Posterior cingulate gyrus (tissue), 11 donors: ENCODE data around the gene SOCS1.
"Not testable (repeated sequence)": the region's sequence is repeated elsewhere in the genome, so short reads cannot be mapped to it uniquely, and the experiment has no call there.

Experiments used
- DNase-seq, 10 donors: peaks; one replicate each; pipeline versions ENCODE4 v3.0.0 to v3.0.0-alpha.2; 2020 to 2021; ENCODE audit warnings: mixed read lengths in 3 of 10
- intact Hi-C: fragments of 100-400 bp; cut with DNase I; formaldehyde crosslinking; loops from one replicate; pipeline ENCODE4 v1.15.1; 2023

The SOCS1 gene

DNA sequence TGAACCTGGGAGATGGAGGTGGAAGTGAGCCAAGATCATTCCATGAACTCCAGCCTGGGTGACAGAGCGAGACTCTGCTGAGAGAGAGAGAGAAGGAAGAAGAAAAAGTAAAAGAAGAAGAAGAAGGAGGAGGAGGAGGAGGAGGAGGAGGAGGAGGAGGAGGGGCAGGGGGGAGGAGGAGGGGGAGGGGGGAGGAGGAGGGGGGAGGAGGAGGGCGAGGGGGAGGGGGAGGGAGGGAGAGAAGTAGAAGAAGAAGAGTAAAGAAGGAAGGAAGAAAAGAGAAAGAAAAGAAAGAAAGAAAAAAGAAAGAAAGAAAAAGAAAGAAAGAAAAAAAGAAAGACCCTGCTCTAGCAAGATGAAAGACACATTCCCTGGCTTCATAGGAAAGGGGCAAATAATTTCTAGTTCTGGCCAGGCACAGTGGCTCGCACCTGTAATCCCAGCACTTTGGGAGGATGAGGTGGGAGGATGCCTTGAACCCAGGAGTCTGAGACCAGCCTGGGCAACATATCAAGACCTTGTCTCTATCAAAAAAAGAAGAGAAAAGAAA, 23.6 kb downstream of the SOCS1 start:
- intact Hi-C loops, result no loop called here

DNA sequence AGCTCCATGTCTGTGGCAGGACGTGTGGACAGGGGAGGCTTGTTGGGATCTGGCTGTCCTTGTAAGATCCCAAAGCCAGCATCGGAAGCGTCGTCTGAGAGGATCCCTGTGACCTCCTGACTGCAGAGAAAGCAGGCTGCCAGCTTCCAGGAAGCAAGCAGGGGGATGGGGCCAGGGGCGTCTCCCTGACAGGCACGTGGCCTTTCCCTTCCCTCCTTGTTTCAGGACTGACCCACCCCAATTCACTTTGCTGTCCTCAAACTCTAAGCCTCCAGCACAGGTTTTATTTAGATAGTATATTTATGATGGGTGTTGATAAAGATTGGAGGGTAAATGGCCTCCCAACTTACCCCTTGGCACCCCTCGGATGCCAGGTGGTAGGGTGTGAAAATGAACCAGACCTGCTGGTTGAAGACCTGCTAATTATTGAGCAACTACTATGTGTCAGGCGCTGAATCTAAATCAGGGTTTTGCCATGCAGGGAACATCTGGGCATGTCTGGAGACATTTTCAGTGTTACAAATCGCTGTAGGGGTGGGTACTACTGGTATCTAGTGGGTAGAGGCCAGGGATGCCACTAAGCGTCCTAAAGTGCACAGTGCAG, 24.5 kb downstream of the SOCS1 start:
- peak in 1 of 10 donors; percentile 77 for DNase-seq

More for the DNA sequence above, 23.6 kb downstream of the SOCS1 start:
- no peak for DNase-seq

DNA sequence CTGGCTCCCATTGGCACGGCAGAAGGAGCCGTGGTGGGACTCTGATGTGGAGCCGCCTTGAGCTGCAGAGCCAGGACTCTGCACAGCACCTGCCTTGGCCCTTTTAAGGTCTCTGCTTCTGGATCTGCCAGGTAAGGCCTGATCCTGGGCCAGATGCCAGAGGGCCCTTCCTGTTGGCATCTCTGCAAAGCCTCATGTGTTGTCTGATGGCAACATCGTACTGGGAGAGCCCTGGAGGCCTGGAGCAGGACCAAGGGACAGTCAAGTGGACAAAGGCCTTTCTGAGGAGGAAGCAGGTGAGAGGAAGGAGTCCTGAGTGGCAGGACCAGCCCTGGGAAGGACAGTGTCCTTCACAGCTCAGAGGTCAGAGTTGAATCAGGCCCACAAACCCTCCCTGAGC, 26.1 kb downstream of the SOCS1 start:
- intact Hi-C loops, result no loop called here
- DNase-seq, result peak in 1 of 10 donors; percentile 50

More for the DNA sequence above, 24.5 kb downstream of the SOCS1 start:
- intact Hi-C loops, result no loop called here

DNA sequence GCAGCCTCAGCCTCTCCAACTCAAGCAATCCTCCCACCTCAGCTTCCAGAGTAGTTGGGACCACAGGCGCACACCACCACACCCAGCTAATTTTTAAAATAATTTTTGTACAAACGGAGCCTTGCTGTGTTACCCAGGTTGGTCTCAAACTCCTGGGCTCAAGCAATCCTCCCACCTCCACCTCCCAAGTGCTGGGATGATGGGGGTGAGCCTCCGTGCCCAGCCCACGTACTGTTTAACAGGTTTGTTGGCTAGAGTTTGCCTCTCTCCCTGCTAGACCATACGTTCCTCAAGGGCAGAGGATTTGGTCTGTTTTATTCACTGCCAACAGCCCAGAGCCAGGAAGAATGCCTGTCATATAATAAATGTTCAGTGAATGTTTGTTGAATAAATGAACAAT, 26.6 kb downstream of the SOCS1 start:
- no peak for DNase-seq
- intact Hi-C loops, result no loop called here

DNA sequence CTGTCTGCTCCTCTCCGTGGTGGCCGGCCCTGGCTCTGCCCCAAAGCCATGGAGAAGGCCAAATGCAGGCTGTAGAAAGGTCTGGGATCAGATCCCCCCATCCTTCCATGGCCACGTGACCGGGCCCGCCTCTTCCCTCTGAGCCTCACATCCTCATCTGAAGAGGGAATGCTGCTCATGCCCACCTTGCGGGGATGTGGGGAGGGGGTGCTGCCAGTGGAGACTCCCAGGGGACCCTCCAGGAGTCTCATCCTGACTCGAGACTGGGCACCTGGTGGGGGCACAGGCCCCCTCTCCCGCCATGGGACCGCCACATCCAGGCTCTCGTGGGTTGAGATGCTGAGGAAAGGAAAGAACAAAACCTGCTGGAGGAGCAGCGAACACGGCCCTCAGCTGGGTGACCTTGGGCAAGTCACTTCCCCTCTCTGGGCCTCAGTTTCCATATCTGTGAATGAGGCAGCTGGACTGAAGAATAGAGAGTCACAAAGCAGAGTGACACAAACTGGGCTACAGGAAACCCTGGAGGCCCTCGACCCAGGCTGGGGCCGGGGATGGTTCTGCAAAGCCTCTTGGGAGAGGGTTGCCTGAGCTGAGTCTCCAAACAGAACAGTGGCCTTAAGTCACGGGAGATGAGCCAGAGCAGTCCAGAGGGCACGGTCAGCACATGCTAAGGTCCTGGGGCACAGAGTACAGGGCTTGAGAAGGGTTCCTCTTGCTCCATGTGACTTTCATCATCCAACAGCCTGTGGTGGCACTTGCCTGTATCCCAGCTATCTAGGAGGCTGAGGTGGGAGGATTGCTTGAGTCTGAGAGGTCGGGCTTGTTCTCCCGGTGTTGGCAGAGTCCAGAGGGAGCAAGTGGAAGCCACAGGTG, 30.1 kb downstream of the SOCS1 start:
- no peak for DNase-seq
- intact Hi-C loops, result no loop called here

DNA sequence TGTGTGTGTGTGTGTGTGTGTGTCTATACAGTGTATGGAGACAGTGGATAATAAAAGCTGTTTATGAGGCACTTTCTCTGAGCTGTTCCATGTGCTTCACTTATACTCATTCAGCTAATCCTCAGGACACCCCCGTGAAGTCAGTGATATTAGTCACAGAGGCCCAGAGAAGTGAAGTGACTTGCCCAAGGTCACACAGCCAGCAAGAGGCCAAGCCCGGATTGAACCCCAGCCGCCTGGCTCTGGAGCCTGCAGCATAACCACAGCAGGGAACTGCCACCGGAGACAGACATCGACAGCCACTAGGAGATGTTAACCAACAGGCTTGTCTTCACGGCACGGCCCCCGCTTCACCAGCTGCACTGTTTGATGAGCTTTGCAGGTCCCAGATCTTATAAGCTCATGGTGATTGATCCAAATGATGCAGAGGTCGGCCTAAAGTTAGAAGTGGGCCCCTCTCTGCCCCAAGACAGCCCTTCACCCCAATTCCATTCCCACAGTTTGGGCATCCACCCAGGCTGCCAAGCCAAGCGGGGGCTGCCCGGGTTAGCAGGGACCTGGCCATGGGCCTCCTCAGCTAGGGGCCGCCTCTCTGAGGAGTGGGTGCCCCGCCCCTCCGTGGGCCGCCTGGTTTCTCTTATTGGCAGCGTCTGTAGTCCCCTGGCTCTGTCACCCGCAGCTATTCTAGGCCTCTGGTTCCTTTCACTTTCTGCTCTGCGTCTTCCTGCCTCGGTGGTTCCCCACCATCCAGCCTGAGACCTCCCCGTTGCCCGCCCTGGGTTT, 30.9 kb downstream of the SOCS1 start:
- intact Hi-C loops, result no loop called here
- no peak for DNase-seq

DNA sequence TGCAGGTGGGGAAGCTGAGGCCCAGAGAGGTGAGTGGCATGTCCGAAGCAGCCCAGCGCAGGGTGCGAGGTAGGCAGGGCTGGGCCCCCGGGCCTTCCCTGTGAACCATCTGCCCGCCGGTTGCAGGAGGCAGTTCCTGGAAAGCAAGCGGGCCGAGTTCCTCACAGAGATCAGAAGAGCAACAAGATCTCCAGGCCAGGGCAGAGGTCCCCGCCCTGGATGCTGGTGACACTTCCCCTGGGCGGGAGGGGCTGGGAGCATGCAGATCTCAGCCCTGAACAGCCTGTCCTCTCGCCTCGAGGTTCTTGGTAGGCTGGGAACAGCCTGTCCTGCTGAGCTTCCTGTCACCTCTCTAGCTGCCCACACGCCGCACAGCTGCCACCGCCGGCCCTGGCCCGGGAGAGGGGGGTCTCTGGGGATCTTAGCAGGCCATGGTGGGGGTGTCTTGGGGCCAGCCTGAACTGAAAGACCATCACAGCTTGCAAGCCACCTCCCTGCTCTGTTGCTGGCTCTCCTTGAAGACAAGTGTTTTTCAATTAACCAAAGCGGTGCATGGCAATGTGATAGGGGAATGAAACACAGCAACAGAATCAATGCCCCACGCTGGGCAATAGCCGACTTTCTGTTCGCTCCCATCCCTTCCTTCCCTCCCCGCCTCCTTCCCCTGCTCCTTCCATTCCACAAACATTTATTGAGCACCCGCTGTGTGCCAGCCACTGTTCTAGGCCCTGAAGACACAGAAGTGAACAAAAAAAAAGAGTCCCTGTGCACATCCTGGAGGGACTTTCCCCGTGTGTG, 31.7 kb downstream of the SOCS1 start:
- DNase-seq, result peak in 6 of 10 donors; percentile 4 to 83 (median 19)
- intact Hi-C loops, result no loop called here

DNA sequence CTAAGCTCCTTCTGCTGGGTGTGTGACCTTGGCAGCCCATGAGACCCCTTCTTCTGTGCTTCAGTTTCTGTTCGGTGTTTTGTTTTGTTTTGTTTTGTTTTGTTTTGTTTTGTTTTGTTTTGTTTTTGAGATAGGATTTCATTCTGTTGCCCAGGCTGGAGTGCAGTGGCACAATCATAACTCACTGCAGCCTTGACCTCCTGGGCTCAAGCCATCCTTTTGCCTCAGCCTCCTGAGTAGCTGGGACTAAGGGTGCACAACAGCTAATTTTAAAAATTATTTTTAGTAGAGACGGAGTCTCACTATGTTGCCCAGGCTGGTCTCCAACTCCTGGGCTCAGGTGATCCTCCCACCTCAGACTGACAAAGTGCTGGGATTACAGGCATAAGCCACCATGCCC, 35.5 kb downstream of the SOCS1 start:
- intact Hi-C loops, DNase-seq: not testable (repeated sequence)

DNA sequence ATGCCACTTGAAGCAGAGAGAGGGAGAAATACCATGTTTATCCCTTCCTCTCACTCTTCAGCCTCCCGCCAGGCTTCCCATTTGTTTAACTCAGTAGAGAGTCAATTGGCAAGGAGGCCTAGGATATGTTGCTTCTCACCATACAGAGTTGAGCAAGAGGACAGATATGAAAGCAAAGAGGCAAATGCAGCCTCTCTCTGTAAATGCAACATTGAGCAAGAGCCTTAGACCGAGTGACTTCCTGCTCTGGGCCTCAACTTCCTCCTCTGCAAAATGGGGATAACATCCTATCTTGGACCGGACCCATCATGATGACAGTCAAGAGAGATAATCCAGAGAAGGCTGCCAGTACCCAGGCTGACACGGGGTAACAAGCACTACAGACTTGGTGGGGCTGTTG, 36.8 kb downstream of the SOCS1 start:
- no peak for DNase-seq
- intact Hi-C loops, result no loop called here

DNA sequence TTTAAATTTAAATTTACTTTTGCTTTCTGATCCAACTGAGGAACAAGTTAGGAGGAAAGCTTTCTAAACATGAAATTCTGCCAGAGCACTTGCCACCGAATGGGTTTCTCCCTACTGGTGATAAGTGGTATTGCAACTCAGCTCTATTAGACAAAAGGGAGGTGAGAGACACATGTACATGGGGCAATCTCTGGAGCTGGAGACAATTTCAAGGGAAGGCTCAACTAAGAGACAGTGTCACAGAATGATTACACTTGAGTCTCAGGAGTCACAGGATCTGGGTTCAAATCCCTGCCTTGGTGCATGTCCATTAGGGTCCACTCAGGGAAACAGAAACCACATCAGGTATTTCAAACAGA, 37.4 kb downstream of the SOCS1 start:
- no peak for DNase-seq
- intact Hi-C loops, result no loop called here

DNA sequence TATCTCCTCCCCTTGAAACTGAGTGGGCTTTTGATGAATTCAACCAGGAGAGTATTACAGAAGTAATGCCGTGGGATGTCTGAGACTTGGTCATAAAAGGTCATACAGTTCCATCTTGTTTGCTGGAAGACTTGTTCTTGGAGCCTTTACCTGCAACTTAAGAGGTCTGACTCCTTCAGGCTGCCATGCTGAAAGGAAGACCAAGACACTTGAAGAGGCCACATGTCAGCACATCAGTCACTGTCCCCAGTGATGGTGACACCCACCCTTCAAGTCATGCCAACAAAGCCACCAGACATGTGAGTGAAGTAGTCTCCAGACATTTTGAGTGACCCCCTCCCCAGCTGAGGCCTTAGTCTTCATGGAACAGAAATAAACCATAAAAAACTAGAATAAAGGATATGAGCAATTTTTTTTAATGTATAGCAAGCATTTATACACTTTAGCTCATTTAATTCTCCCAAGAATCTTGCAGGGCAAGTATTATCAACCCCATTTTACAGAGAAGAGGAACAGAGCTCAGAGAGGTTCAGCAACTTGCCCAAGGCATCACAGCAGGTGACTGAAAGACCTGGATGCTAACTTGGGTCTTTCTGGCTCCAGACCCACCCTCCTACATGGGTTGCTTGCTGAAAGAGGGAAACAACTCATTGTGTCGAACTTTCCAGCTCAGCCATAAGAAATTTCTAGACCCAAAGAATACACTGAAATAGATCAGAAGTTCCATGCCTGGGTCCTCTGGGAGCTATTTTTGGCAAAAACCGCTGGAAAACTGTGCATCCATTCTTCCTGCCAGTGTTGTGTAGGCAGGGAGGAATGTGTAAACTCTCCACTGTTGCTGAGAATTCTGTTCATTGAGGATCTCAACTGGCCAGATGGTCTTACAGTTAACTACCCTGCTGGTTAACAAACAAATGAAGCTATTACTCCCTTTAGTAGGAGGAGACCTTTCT, 38.1 kb downstream of the SOCS1 start:
- intact Hi-C loops, result no loop called here
- DNase-seq, result no peak

DNA sequence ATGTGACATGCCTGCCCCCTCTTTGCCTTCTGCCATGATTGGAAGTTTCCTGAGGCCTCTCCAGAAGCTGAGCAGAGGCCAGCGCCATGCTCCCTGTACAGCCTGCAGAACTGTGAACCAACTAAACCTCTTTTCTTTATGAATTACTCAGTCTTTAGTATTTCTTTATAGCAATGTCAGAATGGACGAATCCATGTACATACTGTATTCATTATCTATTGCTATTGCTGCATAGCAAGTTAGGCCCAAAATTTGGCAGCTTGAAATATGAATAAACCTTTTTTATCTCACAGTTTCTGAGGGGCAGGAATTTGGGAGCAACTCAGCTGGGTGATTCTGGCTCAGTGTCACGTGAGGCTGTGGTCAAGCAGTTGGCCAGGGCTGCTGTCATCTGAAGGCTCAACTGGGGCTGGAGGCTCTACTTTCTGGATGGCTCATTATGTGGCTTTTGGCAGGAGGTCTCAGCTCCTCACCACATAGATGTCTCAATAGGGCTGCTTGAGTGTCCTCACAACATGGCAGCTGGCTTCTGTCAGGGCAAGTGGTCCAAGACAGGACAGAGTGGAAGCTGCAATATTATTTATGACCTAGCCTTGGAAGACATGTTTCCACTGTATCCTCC, 40.0 kb downstream of the SOCS1 start:
- no peak for DNase-seq
- intact Hi-C loops, result no loop called here

DNA sequence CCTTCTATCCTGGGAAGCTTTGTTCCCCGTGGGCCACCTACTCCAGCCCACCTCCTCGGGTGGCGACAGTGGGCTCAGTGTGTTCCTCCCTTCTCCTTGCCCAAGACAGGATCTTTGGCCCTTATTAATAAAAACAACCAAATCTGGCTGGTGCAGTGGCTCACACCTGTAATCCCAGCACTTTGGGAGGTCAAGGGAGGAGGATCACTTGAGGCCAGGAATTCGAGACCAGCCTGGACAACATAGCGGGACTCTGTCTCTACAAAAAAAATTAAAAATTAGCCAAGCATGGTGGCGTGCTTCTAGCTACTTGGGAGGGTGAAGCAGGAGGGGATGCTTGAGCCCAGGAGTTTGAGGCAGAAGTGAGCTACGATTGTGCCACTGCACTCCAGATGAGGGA, 42.2 kb downstream of the SOCS1 start:
- DNase-seq, result no peak
- intact Hi-C loops, result no loop called here

DNA sequence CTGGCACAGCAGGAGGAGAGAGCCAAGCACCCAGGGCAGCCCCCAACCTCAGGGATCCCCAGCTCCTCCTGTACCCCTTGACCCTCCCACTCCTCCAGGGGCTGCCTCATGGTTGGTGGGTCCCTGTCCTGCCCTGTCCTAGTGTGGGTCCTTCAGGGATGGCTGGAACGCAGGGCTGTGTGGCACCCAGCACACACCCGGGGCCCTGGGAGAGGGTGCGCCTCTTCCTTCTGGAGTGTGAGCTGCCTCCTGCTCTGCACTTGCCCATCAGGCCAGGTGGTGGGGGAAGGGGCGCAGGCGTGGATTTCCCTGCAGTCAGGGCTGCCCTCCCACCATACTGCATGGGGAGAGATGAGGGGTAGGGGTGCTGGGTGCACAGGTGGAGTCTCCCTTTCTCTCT, 42.6 kb downstream of the SOCS1 start:
- no peak for DNase-seq
- intact Hi-C loops, result no loop called here

DNA sequence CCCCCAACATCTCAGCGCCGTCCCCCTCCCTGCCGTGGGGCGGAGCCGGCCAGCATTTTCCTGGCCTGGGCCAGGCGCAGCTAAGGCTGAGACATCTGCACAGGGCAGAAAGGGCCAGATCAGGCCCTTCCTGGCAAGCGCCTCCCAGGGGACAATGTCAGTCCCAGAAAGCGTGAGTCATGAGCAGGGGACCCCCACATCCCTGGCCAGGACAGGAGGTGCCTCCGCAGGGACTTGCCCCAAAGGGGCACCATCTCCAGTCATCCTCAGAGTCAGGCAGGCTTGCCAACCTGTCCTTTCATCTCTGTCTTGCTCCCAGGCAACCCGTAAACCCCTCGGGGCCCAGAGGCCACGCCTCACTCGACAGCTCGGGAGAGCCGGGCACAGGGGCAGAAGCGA, 43.2 kb downstream of the SOCS1 start:
- no peak for DNase-seq
- intact Hi-C loops, result no loop called here

DNA sequence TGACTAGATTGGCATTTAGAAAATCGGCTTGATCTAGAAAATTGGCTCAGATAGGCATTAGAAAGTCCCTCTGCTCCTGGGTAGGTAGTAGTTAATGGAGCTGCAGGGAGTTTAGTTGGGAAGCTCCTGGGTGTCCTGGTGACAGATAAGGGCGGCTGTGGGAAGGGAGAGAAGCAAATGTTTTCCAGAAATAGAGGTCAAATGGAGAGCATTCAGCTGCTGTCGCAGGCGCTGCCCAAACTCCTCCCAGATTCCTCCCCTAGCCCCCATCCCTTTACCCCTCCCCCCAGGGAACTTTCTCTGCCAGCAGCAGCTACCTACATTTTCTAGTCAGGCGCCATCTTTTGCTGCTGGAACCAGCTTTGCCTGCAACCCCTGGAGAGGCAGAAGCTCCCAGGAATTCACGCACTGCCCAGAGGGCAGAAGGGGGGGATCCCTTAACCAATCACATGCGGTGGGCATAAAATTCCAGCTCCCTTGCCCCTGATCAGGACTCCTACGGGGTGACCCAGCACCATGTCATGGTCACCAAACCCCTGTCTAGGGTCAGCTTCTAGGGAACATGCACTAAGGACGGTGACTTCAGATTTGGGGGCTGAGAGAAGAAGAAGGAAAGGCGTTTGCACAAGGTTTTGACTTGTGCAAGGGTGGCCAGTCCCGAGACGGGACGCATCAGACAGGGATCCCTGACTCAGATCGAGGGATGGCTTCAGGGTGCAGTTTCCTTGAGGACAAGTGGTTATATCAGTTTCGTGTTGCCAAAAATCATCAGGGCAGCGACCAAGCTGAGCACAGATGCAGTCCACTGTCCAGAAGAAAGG, 43.8 kb downstream of the SOCS1 start:
- intact Hi-C loops, result no loop called here
- DNase-seq, result no peak

DNA sequence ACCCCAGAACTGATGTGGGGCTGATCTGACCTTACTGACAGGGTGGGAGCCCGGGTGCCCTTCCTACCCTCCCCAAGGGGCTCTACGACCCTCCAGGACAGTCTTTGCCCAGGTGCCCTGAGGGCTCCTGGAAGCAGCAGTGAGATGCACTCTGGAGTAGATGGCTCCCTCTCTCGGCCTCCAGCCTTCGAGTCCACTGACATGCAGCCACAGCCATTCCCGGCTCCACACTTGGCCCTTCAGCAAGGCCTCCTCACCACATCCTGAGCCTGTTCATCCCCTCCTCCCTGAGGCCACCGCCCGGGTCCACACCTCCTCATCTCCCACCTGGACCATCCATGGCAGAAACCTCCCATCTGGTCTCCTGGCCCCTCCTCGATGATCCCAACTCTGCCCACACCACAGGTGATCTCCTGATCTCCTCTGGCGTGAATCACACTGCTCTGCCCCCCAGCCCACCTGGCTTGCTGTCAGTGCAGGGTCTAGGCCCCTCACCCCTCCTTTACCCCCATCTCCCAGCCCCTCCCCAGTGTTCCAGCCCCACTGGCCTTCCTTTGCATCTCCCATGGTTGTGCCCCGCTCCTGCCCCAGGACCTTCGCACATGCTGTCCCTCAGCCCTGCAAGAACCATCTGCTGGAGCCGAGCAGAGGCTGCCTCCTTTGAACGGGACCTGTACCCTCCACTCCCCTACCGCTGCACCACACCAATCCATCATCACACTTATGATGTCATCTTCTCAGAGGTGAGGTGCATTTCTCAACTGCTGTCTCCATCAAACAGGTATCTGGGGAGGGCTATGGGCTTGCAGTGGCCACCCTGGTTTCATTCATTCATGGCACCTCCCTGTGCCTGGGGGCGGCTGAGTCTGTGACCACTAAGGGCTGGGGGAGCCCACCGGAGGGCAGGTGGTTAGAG, 44.7 kb downstream of the SOCS1 start:
- intact Hi-C loops, result no loop called here
- no peak for DNase-seq
